Uterus (tissue), 4 donors: ENCODE data around the gene FARS2. TPM values are rescaled to one million over a fixed set of nuclear protein-coding genes. Genes with fewer than 3 reads are reported as not detected.
"Not testable (repeated sequence)": the region's sequence is repeated elsewhere in the genome, so short reads cannot be mapped to it uniquely, and the experiment has no call there.

Experiments used
- DNase-seq, 2 donors: peaks; one replicate each; pipeline ENCODE4 v3.0.0-alpha.2; 2019 to 2020
- H3K27ac ChIP-seq, 2 donors: fragments of 200-600 bp; sonication (generic); 1 replicate in 1 of 2; 2 replicates in 1 of 2; pipeline ENCODE4 v1.5.1; 2016 to 2018
- H3K27me3 ChIP-seq, 2 donors: fragments of 200-600 bp; sonication (generic); one replicate each; pipeline ENCODE4 v1.5.1; 2018 to 2019; ENCODE audit warnings: control low read depth in 1 of 2
- H3K36me3 ChIP-seq, 2 donors: fragments of 200-600 bp; sonication (generic); one replicate each; pipeline ENCODE4 v1.5.1; 2019; ENCODE audit warnings: control low read depth in 1 of 2
- H3K4me1 ChIP-seq, 2 donors: fragments of 200-600 bp; sonication (generic); one replicate each; pipeline ENCODE4 v1.5.1; 2018 to 2019; ENCODE audit warnings: control low read depth in 1 of 2
- H3K4me3 ChIP-seq, 2 donors: fragments of 200-600 bp; sonication (generic); 1 replicate in 1 of 2; 2 replicates in 1 of 2; pipeline ENCODE4 v1.5.1; 2018 to 2019; ENCODE audit warnings: mild to moderate bottlenecking in 1 of 2
- H3K9me3 ChIP-seq, 2 donors: fragments of 200-600 bp; sonication (generic); one replicate each; pipeline ENCODE4 v1.5.1; 2019; ENCODE audit warnings: control low read depth in 1 of 2
- CTCF ChIP-seq, 4 experiments: fragments of 200-600 bp in 2 of 4; fragments of 450-650 bp in 2 of 4; sonication (generic) in 2 of 4; IDR thresholded peaks; one replicate each; pipeline ENCODE4 v1.5.1; 2016 to 2019; ENCODE audit warnings: antibody characterized with exemption in 4 of 4, mild to moderate bottlenecking in 2 of 4, moderate library complexity in 1 of 4
- POLR2A ChIP-seq, 2 donors: fragments of 450-650 bp; IDR thresholded peaks; one replicate each; pipeline ENCODE4 v1.6.1; 2016; ENCODE audit warnings: antibody characterized with exemption in 2 of 2, mild to moderate bottlenecking in 1 of 2, moderate library complexity in 1 of 2
- intact Hi-C: fragments of 100-400 bp; cut with DNase I; formaldehyde crosslinking; loops from one replicate; pipeline ENCODE4 v1.15.1; 2023; ENCODE audit warnings: low total_unique reads
- total RNA-seq, 4 donors: library from RNA; depleted of rRNA in 3 of 4; stranded (reverse); fragments of >200 nt in 3 of 4; gene quantifications; one replicate each; pipeline versions ENCODE4 v1.1.0 to v1.2.4, GENCODE V29; 2014 to 2023
- donor health status: DM: yes; HTN: yes; CAD: no.

FARS2 gene
- total RNA-seq, 4 donors from 2014 or later, result 14.4 to 32.5 (median 25.6) TPM

GRCh38 chr6:5656226-5656625 is 394.9 kb downstream of the FARS2 start:
- intact Hi-C loops, result no loop called here
- no peaks in the 10 kb centered on the region for H3K4me1 ChIP-seq
- H3K9me3 ChIP-seq, result no peaks in the 10 kb centered on the region
- H3K36me3 ChIP-seq, result no peaks in the 10 kb centered on the region
- no peaks in the 10 kb centered on the region for H3K27me3 ChIP-seq
- no peak overlapping the region for H3K4me3 ChIP-seq
- TF ChIP-seq CTCF (IDR thresholded peaks at IDR 0.05), result no peak
- no peak for DNase-seq
- no peak overlapping the region for H3K27ac ChIP-seq

GRCh38 chr6:5656695-5657094 is 395.4 kb downstream of the FARS2 start:
- H3K9me3 ChIP-seq, H3K4me1 ChIP-seq, H3K4me3 ChIP-seq, H3K27ac ChIP-seq, H3K27me3 ChIP-seq, intact Hi-C loops, H3K36me3 ChIP-seq, DNase-seq: not testable (repeated sequence)

- no peak for DNase-seq
- TF ChIP-seq CTCF (IDR thresholded peaks at IDR 0.05), result no peak
- TF ChIP-seq POLR2A (IDR thresholded peaks at IDR 0.05), result no peak
Observed at GRCh38 chr6:5657684-5658430, 396.5 kb downstream of the FARS2 start.

GRCh38 chr6:5659467-5659866 is 398.2 kb downstream of the FARS2 start:
- intact Hi-C loops, result no loop called here
- DNase-seq, result no peak
- H3K27me3 ChIP-seq, result no peaks in the 10 kb centered on the region

More at GRCh38 chr6:5657684-5658430, 396.5 kb downstream of the FARS2 start:
- Histone ChIP-seq H3K4me1 (no peaks in the 10 kb centered on the region), H3K27me3 (no peaks in the 10 kb centered on the region), H3K27ac (no peak overlapping the region), H3K9me3 (no peaks in the 10 kb centered on the region), H3K4me3 (no peak overlapping the region), H3K36me3 (no peaks in the 10 kb centered on the region)
- intact Hi-C loops, result no loop called here

GRCh38 chr6:5660772-5661171 is 399.5 kb downstream of the FARS2 start:
- no peak overlapping the region for H3K27ac ChIP-seq
- no peak for TF ChIP-seq CTCF (IDR thresholded peaks at IDR 0.05)
- TF ChIP-seq POLR2A (IDR thresholded peaks at IDR 0.05), result no peak
- H3K4me1 ChIP-seq, result no peaks in the 10 kb centered on the region
- no peak for DNase-seq
- no peaks in the 10 kb centered on the region for H3K27me3 ChIP-seq
- intact Hi-C loops, result no loop called here
- no peaks in the 10 kb centered on the region for H3K9me3 ChIP-seq
- no peak overlapping the region for H3K4me3 ChIP-seq
- no peaks in the 10 kb centered on the region for H3K36me3 ChIP-seq

More at GRCh38 chr6:5659467-5659866, 398.2 kb downstream of the FARS2 start:
- H3K9me3 ChIP-seq, result no peaks in the 10 kb centered on the region
- H3K4me1 ChIP-seq, result no peaks in the 10 kb centered on the region
- H3K27ac ChIP-seq, result no peak overlapping the region
- H3K36me3 ChIP-seq, result no peaks in the 10 kb centered on the region
- no peak for TF ChIP-seq POLR2A (IDR thresholded peaks at IDR 0.05)
- TF ChIP-seq CTCF (IDR thresholded peaks at IDR 0.05), result no peak
- no peak overlapping the region for H3K4me3 ChIP-seq
